Upper lobe of right lung (tissue), 1 donor: ENCODE results near the gene IFI27L2. TPM values are rescaled to one million over a fixed set of nuclear protein-coding genes. Genes with fewer than 3 reads are reported as not detected.
A peak's percentile ranks its signal among the peaks of the same experiment; 100 is the strongest.

Experiments used
- ATAC-seq: fragments of 200-7000 bp; cut with Tn5 transposase; one replicate; pipeline ENCODE4 v1.9.1; 2020; ENCODE audit warnings: mild to moderate bottlenecking, moderate library complexity
- DNase-seq: peaks from one replicate; pipeline ENCODE4 v3.0.0-alpha.2; 2020
- H3K27ac ChIP-seq: fragments of 200-600 bp; one replicate; pipeline ENCODE4 v1.8.0; 2022
- H3K27me3 ChIP-seq: fragments of 200-600 bp; one replicate; pipeline ENCODE4 v1.8.0; 2022; ENCODE audit warnings: mild to moderate bottlenecking
- H3K36me3 ChIP-seq: fragments of 200-600 bp; one replicate; pipeline ENCODE4 v1.8.0; 2022
- H3K4me1 ChIP-seq: fragments of 200-600 bp; one replicate; pipeline ENCODE4 v1.8.0; 2022
- H3K4me3 ChIP-seq: fragments of 200-600 bp; one replicate; pipeline ENCODE4 v1.8.0; 2022; ENCODE audit warnings: mild to moderate bottlenecking
- H3K9me3 ChIP-seq: fragments of 200-600 bp; one replicate; pipeline ENCODE4 v1.8.0; 2022
- CTCF ChIP-seq: fragments of 200-600 bp; IDR thresholded peaks from one replicate; pipeline ENCODE4 v1.8.0; 2022; ENCODE audit warnings: antibody characterized with exemption
- intact Hi-C: fragments of 100-400 bp; cut with DNase I; formaldehyde crosslinking; loops from one replicate; pipeline ENCODE4 v1.11.0; 2022
- long read RNA-seq: library from polyadenylated mRNA; unstranded; transcript quantifications from one replicate; pipeline ENCODE4 v2.0.0, GENCODE V29; 2021
- total RNA-seq: library from RNA; stranded (reverse); fragmentation: NEBNext Ultra II Directional; extraction: Animal tissue kit (Norgen Biotek cat#: 25700); gene quantifications from one replicate; pipeline ENCODE4 v1.2.1, GENCODE V29; 2021
- donor health status: DM: no; HTN: yes; CAD: no; lungs with severe emphysema.

Gene IFI27L2, protein sequence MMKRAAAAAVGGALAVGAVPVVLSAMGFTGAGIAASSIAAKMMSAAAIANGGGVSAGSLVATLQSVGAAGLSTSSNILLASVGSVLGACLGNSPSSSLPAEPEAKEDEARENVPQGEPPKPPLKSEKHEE
- 32.4 TPM for total RNA-seq
- long read RNA-seq, transcript IFI27L2-201 (4 exons, 511 nt), result major isoform, 11 of 14 reads
- long read RNA-seq, partial matches to known transcripts, result 1 of 14 reads
- long read RNA-seq, other reads (novel, unspliced or antisense), result 2 of 14 reads

DNA sequence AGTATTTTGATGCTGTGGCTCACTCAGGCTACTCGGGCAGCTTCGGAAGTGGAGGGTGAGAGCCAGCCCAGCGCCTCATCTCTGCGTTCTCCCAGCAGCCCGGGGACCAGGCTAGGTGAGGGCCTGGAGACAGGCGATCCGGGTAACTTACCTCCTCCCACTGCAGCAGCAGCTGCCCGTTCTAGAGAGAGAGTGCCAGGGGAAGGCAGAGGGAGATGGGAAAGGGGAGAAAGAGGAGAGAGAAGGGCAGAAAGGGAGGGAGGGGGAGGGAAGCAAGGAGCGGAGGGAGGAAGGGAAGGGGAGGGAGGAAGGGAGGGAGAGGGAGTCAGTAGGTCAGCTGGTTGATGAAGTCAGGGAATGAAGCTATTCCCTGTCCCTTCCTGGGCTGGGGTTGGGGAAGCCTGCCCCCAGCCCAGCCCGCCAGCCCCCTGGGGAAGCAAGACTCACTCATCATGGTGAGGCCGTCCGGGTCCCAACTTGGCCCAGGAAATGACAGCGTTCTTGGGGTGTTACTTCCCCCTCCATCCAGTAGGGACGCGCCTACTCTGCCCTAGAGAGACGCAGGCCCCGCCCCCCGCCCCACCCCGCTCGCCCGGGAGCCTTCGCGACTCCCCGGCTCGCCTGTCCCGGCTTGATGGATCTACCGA is at the start of gene IFI27L2:
IFI27L2 (minus strand) TSS at position 494 of the 647 bp plus-strand sequence; CDS start at position 454, 40 bp downstream.
- H3K27ac ChIP-seq, result peak within 1 kb of the TSS; percentile 68
- no peaks in the 10 kb centered on the region for H3K36me3 ChIP-seq
- H3K4me1 ChIP-seq, result peaks cover 8% of the 10 kb centered on the region
- H3K9me3 ChIP-seq, result no peaks in the 10 kb centered on the region
- no peaks in the 10 kb centered on the region for H3K27me3 ChIP-seq
- intact Hi-C loops, result no loop called here
- DNase-seq (peak; percentile 83), ATAC-seq (peak; percentile 93)
- peak within 1 kb of the TSS; percentile 56 for H3K4me3 ChIP-seq
- peak; percentile 54 for TF ChIP-seq CTCF

GRCh38 chr14:94177806-94178205 is 48.4 kb upstream of the IFI27L2 start:
- Histone ChIP-seq H3K4me3 (no peak overlapping the region), H3K27ac (no peak overlapping the region), H3K9me3 (no peaks in the 10 kb centered on the region), H3K4me1 (peaks cover 7% of the 10 kb centered on the region), H3K36me3 (no peaks in the 10 kb centered on the region), H3K27me3 (peaks cover 60% of the 10 kb centered on the region)
- intact Hi-C loops, result no loop called here
- DNase-seq (no peak), ATAC-seq (no peak)
- no peak for TF ChIP-seq CTCF

GRCh38 chr14:94176808-94177207 is 47.4 kb upstream of the IFI27L2 start:
- H3K27ac ChIP-seq, result no peak overlapping the region
- no peak for TF ChIP-seq CTCF
- intact Hi-C loops, result no loop called here
- peaks cover 60% of the 10 kb centered on the region for H3K27me3 ChIP-seq
- no peak for DNase-seq
- no peaks in the 10 kb centered on the region for H3K9me3 ChIP-seq
- no peak overlapping the region for H3K4me3 ChIP-seq
- no peaks in the 10 kb centered on the region for H3K36me3 ChIP-seq
- ATAC-seq, result no peak
- peaks cover 7% of the 10 kb centered on the region for H3K4me1 ChIP-seq

DNA sequence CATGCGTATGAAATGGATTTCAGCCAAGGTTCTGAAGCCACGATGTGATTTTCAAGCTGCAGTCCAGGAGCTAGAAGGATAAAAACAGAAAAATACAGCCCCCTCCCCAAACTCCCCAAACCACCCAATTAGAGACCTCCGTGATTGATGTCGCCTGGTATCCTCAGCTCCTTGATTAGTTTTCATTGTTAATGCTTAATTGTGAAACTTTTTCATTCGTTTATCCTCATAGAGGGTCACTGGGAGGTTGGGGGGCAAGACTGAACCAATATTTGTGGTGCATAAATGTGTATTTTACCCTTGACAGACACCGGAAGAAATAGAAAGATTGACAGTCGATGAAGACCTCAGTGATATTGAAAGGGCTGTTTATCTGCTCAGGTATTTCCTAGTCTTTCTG is 46.3 kb upstream of the IFI27L2 start:
- Histone ChIP-seq H3K27ac (no peak overlapping the region), H3K36me3 (no peaks in the 10 kb centered on the region), H3K27me3 (peaks cover 60% of the 10 kb centered on the region), H3K9me3 (no peaks in the 10 kb centered on the region), H3K4me1 (peaks cover 7% of the 10 kb centered on the region), H3K4me3 (peak overlapping the region; percentile 65)
- ATAC-seq (no peak), DNase-seq (no peak)
- intact Hi-C loops, result no loop called here
- TF ChIP-seq CTCF, result no peak

DNA sequence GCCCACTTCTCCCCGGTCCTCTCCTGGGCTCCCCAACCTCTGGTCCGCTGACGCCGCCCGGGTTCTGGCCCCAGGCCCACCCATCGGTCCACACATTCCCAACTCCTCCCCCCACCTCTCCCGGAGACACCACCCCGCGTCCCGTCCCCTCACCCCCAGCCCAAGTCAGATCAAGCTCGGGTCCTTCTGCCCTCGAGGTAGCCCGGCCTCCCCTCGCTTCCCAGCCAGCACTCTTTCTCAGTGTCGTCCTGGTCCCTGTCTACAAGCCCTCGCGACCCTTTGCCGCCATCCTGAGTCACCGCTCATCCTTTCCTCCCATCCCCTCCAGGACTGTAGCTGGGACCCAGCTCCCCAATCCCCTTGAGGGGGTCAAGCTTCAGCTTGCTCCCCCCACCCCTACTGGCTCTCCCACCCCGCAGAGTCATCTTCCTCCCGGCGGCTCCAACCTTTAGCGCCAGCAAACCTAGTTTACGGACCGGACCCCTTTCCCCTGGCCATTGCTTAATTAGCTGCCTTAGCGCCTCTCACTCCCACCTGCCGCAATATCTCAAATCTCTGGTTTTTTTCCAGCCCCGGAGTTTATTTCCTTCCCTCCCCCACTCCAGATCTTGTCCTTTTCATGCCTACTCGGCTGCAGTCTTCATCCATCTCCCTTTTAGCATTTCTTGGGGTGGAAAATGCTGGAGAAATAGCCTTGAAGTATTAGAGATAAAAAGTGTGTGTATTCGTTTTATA is 45.8 kb upstream of the IFI27L2 start:
- Histone ChIP-seq H3K36me3 (no peaks in the 10 kb centered on the region), H3K9me3 (no peaks in the 10 kb centered on the region), H3K4me1 (peaks cover 7% of the 10 kb centered on the region), H3K27ac (no peak overlapping the region), H3K27me3 (peaks cover 56% of the 10 kb centered on the region), H3K4me3 (peak overlapping the region; percentile 65)
- DNase-seq (no peak), ATAC-seq (peak; percentile 2)
- TF ChIP-seq CTCF, result no peak
- intact Hi-C loops, result no loop called here
